ENCODE results near the gene SH2D3A.

DNA sequence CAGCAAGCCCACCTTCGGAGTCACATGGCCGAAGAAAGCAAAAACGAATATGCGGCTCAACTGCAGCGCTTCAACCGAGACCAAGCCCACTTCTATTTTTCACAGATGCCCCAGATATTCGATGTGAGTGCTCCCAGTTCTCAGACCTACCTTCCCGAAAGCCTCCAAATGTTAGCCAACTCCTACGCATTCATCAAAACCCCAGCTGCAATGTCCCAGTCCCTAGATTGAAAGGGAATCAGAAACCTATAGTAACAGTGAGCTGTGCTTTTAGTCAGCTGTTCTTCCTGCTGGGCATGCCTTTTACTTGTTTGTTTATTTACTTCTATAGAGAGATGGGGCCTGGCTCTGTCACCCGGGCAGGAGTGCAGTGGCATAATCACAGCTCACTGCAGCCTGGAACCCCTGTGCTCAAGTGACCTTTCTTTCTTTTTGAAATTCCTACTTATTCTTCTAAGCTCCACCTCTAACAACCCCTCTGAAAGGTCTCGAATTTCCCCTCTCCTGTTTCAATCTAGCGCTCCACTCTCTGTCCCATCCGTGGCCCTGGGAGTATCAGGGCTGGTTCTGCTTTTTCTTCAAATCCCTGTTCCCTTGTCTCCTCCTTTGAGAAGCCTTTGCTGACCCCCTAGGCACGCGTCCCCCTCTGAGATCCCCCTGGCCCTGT is 23.4 kb downstream of the SH2D3A start:
- TF ChIP-seq CTCF (optimal IDR thresholded peaks at IDR 0.05 in 1 of 3, IDR thresholded peaks at IDR 0.05 in 1 of 3, conservative IDR thresholded peaks at IDR 0.05 in 1 of 3; ENCODE audit: extremely low read depth in 1 of 3, insufficient read depth in 2 of 3, low read length in 3 of 3), result no peak
- no peak for TF ChIP-seq EZH2 (IDR thresholded peaks at IDR 0.05; ENCODE audit: low read length)
